Measurements from ENCODE around the gene UBE2E1.
A peak's percentile ranks its signal among the peaks of the same experiment; 100 is the strongest.
"Not testable (repeated sequence)": the region's sequence is repeated elsewhere in the genome, so short reads cannot be mapped to it uniquely, and the experiment has no call there.

UBE2E1 gene

GRCh38 chr3:23916886-23917678 lies 111.3 kb downstream of the UBE2E1 start, which contains the start of the genes NKIRAS1 and RPL15:
Gene NKIRAS1 (minus strand): TSS chr3:23916990. CDS start chr3:23910904, 6,086 bp downstream.
Gene RPL15 (plus strand): TSS chr3:23917132. CDS start chr3:23917860, 728 bp downstream.
- DNase-seq (ENCODE audit: low read depth in 2 of 2) = peak; percentile 93 to 94

- not testable (repeated sequence) for DNase-seq (ENCODE audit: low read depth in 2 of 2)
Observed at GRCh38 chr3:23917679-23918303, 112.0 kb downstream of the UBE2E1 start.

- DNase-seq (ENCODE audit: low read depth in 2 of 2) = not testable (repeated sequence)
Observed at GRCh38 chr3:23918331-23918730, 112.6 kb downstream of the UBE2E1 start.

GRCh38 chr3:23919628-23920027 lies 113.9 kb downstream of the UBE2E1 start:
- DNase-seq (ENCODE audit: low read depth in 2 of 2) = no peak

DNA sequence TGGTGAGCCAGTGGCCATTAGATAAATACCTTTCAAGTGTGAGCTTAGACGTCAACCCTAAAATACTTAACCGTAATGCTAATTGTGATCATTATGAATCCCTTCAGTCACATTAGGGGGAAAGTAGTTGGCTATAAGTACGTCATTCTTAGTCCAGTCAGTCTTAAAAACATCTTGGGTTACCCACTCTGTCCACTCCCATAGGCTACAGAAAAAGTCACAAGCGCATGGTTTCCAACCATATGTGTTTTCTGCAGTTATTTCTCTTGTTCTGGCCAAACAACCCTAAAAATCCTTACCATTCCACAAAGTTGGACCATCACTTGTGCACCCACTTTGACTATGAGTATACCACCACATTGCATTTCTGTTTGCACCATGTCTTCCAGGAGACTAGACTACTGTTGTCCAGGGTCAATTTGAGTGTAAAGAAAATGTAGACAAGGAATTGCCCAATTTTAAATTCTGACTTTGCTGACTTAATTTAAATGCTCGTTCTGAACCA lies 114.4 kb downstream of the UBE2E1 start:
- DNase-seq (ENCODE audit: low read depth in 2 of 2) = no peak

- no peak for DNase-seq (ENCODE audit: low read depth in 2 of 2)
Observed at GRCh38 chr3:23921052-23921511, 115.3 kb downstream of the UBE2E1 start.

GRCh38 chr3:23923786-23924185 lies 118.0 kb downstream of the UBE2E1 start:
- DNase-seq (ENCODE audit: low read depth in 2 of 2) = peak; percentile 51 to 57

GRCh38 chr3:23926246-23926645 lies 120.5 kb downstream of the UBE2E1 start:
- DNase-seq (ENCODE audit: low read depth in 2 of 2) = no peak

- DNase-seq (ENCODE audit: low read depth in 2 of 2) = no peak
Observed at GRCh38 chr3:23926736-23927135, 121.0 kb downstream of the UBE2E1 start.

- DNase-seq (ENCODE audit: low read depth in 2 of 2) = no peak
Observed at GRCh38 chr3:23928524-23928923, 122.8 kb downstream of the UBE2E1 start.

DNA sequence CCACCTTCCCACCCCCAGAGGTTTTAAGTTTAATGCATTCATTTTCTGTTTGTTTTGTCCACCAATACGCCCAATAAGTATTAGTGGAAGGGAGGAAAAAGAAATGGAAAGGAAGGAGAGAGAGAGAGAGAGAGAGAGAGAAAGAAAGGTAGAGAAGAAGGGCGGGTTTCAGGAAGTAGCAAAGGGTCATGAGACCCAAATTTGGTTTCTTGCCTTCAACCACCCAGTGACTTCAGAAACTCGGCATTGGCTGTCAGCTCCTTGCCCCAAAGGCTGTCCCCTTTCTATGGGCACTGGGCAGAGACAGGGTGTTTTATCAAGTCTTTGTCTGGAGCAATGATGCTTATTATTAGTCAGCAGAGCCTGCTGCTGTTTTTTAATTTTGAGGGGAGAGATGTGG lies 125.8 kb downstream of the UBE2E1 start:
- DNase-seq (ENCODE audit: low read depth in 2 of 2) = no peak

DNA sequence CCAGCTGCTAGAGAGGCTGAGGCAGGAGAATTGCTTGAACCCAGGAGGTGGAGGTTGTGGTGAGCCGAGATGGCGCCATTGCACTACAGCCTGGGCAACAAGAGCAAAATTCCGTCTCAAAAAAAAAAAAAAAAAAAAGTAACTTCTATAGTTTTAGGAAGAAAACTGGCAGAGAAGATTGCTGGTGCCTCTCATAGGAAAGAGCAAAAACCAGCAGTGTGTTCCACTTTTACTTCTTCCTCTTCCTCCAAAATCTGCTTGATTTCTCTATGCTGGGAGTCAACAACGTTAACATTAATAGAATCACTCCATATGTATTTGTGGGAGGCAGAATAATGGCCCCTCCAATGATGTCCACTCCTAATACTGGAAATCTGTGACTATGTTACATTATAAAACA lies 126.8 kb downstream of the UBE2E1 start:
- DNase-seq (ENCODE audit: low read depth in 2 of 2) = no peak

- DNase-seq (ENCODE audit: low read depth in 2 of 2) = no peak
Observed at GRCh38 chr3:23934253-23934652, 128.5 kb downstream of the UBE2E1 start.

DNA sequence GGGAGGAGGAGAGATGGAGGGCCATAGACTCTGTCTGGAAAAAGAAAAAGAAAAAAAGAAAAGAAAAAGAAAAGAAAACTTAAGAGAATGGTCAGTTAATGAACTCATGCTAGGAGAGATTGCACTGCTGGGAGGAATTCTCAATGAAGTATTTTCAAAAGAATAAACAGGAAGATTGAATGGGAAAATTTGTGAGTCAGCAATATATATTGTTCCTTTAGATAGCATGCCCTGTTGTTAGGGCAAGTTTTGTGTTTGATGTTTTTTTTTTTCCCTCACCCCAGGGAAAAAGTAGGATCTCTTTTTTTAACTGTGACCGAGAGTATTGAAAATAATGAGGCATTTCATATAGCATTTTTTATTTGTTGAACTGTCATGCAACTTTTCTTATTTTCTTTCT lies 131.5 kb downstream of the UBE2E1 start:
- no peak for DNase-seq (ENCODE audit: low read depth in 2 of 2)

DNA sequence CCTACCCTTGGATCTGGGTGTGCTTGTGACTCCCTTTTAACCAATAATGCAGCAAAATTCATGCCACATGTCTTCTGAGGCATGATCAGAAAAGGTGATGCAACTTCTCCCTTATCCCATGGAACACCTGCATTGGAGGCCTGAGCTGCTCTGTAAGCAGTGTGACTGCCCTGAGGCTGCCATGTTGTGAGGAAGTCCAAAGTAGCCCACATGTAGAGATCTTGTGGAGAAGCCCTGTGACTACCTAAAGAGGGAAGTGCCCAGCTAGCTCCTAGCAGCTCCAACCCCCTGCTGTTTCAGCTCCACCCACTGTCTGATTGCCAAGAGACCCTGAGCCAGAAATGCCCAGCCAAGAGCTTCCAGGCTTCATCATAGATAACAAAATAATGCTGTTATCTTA lies 132.9 kb downstream of the UBE2E1 start:
- DNase-seq (ENCODE audit: low read depth in 2 of 2) = no peak

DNA sequence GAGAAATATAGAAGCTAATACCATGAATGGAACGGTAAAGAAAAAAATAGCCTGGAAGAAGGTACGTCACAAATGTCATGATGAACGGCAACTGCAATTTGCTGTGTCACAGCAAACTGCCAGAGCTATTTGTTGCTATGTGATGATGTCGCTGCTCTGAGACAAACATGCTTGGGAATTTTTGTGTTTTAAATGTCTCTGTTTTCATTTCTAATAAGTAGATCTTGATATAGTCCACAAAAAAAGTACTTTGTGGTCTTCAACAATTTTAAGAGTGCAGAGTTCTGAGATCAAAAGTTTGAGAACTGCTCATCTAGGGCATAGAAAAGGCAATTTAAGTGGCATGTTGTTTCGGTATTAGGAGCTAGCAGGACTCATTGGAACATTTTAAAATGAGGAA lies 135.0 kb downstream of the UBE2E1 start:
- no peak for DNase-seq (ENCODE audit: low read depth in 2 of 2)
